GM18508 (cell line): ENCODE results near the gene MED25.
"Not testable (repeated sequence)": the region's sequence is repeated elsewhere in the genome, so short reads cannot be mapped to it uniquely, and the experiment has no call there.

Source experiments
- ATAC-seq: cut with Tn5 transposase; IDR thresholded peaks from one replicate; pipeline ENCODE4 v1.9.1; 2021; ENCODE audit warnings: moderate number of reproducible peaks; ENCODE audit not compliant: insufficient read depth, unreplicated experiment

The MED25 gene

GRCh38 chr19:49812997-49813861 is 4.9 kb upstream of the MED25 start, which contains the start of gene FUZ:
TSS of gene FUZ (minus strand) at chr19:49813292. CDS start at chr19:49813106, 186 bp downstream.
- no peak for ATAC-seq

- ATAC-seq, result no peak
Measured at GRCh38 chr19:49814010-49814409, 4.1 kb upstream of the MED25 start.

- ATAC-seq, result no peak
Measured at GRCh38 chr19:49816590-49816989, 1.5 kb upstream of the MED25 start.

- no peak for ATAC-seq
Measured at GRCh38 chr19:49818649-49819370, 721 bp downstream of the MED25 start.

- ATAC-seq, result not testable (repeated sequence)
Measured at GRCh38 chr19:49819452-49820115, 1.5 kb downstream of the MED25 start.

DNA sequence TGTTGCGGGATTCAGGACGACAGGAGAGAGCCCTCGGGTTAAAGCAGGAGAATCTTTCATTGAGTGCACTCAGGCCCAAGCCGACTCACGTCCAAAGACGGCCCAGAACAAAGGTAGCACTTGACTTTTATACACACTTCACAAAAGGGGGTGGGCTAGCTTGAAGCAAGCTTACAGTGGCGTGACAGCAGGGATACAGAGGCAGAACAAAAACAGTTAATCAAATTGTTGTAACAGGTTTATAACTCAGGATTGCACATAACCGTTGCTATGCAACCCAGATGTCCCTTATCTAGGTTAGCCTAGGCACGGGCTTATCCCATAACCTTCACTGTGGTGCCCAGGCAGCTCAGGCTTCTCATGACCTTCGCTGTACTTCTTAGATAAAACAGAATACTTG is 2.0 kb downstream of the MED25 start:
- ATAC-seq, result no peak

DNA sequence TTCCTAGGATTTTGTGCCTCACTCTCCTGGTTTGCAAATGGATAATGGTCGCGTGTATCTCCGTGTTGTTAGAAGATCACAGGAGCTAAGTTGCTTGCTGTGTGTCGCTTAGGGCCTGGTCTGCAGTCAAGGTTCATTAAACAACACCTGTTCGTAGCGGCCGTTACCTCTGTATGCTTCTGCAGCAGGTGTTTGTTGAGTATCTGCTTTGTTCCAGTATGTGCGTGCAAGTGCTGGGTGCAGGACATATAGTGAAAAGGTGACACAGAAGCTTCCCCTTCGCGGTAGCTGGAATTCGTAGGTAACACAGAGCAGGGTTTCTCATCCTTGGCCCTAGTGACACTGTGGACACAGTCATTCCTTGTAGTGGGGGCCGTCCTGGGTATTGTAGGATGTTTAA is 5.4 kb downstream of the MED25 start:
- ATAC-seq, result no peak

DNA sequence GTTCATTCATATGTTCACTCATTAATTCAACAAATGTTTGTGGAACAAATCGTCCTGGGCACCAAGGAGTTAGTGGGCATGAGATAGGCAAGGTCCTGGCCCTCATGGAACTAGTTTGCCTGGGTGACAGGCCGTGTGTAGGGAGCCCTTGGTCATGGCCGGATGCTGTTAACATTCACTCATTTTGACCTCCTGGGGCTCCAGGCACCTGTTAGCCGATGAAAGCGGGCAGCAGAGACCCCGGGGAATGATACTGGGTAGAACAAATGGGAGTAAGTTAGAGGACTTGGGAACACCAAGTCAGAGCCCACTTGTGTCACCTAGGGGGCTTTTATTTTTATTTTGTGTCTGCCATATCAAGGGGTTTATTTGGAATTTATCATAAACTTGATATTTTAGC is 6.6 kb downstream of the MED25 start:
- ATAC-seq, result no peak

DNA sequence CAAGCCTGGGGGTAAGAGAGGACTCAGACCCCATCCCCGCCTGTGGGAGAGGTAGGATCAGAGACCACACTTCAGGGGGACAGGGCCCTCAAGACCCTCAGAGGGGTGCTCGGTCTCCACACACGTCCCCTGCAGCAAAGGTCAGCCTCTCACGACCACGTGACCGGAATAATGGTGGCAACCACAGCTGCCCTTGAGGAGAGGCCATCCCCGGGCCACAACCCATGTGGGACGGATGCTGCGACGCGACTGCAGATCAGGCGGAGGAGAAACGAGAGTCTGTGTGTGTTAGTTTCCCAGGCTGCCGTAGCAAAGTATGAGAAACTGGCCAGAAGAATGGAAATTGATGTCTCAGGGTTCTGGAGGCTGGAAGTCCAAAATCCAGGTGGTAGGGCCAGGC is 8.9 kb downstream of the MED25 start:
- ATAC-seq, result no peak

DNA sequence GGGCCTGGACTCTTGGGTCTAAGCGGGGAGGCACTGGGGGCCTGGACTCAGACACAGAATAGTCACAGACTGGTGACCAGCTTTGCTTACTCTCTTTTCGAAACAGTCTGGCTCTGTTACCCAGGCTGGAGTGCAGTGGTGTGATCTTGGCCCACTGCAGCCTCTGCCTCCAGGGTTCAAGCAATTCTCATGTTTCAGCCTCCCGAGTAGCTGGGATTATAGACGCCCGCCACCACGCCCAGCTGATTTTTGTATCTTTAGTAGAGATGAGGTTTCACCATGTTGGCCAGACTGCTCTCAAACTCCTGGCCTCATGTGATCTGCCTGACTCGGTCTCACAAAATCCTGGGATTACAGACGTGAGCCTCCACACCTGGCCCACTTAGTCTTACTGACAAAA is 11.1 kb downstream of the MED25 start:
- no peak for ATAC-seq

DNA sequence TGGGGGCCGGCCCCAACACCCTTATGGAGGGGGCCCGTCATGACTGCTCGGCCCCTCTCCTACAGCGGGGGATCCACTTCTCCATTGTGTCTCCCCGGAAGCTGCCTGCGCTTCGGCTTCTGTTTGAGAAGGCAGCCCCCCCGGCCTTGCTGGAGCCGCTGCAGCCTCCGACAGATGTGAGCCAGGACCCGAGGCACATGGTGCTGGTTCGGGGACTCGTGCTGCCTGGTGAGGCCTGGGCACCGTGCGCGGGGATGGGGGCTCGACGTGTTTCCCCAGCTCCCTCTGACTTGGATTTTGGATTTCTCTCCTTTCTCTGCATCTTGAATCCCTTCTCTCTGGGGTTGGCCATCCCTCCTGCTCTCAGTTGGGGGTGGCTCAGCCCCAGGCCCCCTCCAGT is 11.6 kb downstream of the MED25 start:
- ATAC-seq, result no peak

- ATAC-seq, result no peak
Measured at GRCh38 chr19:49830766-49831165, 12.7 kb downstream of the MED25 start.

GRCh38 chr19:49831592-49831991 is 13.5 kb downstream of the MED25 start:
- ATAC-seq, result no peak

- ATAC-seq, result no peak
Measured at GRCh38 chr19:49832556-49832955, 14.5 kb downstream of the MED25 start.

- ATAC-seq, result no peak
Measured at GRCh38 chr19:49833599-49833998, 15.5 kb downstream of the MED25 start.

- ATAC-seq, result no peak
Measured at GRCh38 chr19:49835562-49835961, 17.5 kb downstream of the MED25 start.

DNA sequence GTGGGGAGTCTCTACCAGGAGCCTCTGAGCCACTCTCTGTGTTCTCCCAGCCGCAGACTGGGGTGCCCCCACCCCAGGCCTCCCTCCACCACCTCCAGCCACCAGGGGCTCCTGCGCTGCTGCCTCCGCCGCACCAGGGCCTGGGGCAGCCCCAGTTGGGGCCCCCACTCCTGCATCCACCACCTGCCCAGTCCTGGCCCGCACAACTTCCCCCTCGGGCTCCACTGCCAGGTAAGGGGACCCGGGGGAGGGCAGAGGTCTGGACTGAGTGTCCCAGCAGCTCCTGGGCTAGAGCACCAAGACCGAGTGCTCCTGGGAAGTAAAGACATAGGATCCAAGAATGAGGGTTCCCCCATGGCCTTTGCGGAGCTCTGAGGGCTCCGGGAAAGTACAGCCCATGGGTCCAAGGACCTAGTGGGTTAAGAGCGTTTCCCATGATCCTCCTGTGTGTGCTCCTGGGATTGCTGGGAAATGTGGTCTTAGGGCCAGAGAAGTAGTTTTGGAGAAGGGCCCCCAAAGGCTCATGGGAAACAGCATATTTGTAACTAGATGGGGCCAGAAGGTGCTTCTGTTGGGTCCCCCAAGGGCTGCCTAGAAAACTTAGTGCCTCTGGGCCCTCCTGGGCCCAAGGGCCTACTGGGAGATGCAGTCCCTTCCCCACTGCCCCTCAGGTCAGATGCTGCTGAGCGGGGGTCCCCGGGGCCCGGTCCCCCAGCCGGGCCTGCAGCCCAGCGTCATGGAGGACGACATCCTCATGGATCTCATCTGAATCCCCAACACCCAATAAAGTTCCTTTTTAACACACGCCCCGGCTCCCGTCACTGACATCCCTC is 18.3 kb downstream of the MED25 start:
- ATAC-seq, result no peak

GRCh38 chr19:49837009-49837310 is 18.9 kb downstream of the MED25 start:
- ATAC-seq, result no peak

GRCh38 chr19:49837425-49837824 is 19.3 kb downstream of the MED25 start:
- no peak for ATAC-seq

- ATAC-seq, result no peak
Measured at GRCh38 chr19:49838885-49839588, 20.9 kb downstream of the MED25 start.
